GM12892 (cell line): ENCODE results near the gene NOL8.

Experiments
- POLR2A ChIP-seq: IDR thresholded peaks from 2 replicates; pipeline ENCODE4 v1.6.1; 2011; ENCODE audit warnings: low read depth, low read length, control low read depth
- POLR2AphosphoS5 ChIP-seq: IDR thresholded peaks from 2 replicates; pipeline ENCODE4 v1.6.1; 2011; ENCODE audit warnings: low read depth, low read length, control low read depth

DNA sequence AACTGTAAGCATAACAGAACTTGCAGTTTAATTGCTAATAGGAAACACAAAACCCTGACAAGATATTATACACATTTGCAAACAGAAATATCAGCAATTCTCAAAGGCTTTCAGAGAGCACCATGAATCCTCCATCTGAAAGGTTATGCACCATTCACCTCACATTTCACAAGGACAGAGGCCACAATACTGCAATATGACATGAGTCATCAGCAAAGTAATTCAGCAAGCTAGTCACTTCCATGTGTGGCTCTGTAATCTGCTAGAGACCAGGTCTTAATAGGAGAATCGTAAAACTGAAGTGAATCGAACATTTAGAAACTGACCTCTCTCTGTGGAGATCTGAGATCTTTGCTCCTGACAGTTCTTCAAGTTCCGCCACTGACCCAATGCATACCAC, 60.0 kb downstream of the NOL8 start:
- TF ChIP-seq POLR2A = no peak
- no peak for TF ChIP-seq POLR2AphosphoS5
